ENCODE results near the gene ALPK3. TPM values are rescaled to one million over a fixed set of nuclear protein-coding genes. Genes with fewer than 3 reads are reported as not detected.

ALPK3 gene
- total and polyA plus RNA-seq, 2 experiments from 2014 or later, result 3.7 to 29.7 TPM

DNA sequence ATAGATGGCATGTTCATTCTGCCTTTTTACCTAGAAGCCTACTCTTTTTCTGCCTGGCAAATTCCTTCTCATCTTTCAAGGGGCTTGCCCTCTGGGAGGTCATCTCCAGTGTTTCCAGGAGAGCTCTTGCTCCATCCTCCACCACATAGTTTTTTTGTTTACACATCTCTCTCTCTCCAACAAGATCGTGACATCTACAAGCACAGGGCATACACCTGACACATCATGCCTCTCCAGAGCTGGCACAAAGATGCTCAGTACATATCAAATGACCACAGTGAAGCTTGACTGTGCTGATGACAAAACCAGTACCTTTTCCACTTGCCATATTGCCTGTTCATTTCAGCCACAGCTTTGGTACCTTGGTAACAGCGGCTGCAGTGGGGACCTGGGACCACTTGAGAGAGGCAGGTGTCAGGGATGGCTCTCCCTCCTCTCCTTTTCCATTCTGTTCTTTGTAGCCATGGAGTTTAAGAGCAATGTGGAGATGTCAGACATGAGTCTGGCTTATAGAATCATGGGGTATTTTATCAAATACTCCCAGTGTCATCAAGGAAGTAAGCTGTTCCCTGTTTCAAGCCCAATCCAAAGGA, 15.4 kb downstream of the ALPK3 start (continued):
- TF ChIP-seq REST (IDR thresholded peaks at IDR 0.05; ENCODE audit: unreplicated experiment), result no peak
- no peak for TF ChIP-seq EZH2 (IDR thresholded peaks at IDR 0.05; ENCODE audit: low read depth, unreplicated experiment)
- no peak for TF ChIP-seq JUNB (IDR thresholded peaks at IDR 0.05; ENCODE audit: unreplicated experiment)
- TF ChIP-seq POLR2AphosphoS5 (IDR thresholded peaks at IDR 0.05; ENCODE audit: low read depth), result no peak
- no peak for TF ChIP-seq CTCF (conservative IDR thresholded peaks at IDR 0.05; ENCODE audit: low read depth in 2 of 2)

DNA sequence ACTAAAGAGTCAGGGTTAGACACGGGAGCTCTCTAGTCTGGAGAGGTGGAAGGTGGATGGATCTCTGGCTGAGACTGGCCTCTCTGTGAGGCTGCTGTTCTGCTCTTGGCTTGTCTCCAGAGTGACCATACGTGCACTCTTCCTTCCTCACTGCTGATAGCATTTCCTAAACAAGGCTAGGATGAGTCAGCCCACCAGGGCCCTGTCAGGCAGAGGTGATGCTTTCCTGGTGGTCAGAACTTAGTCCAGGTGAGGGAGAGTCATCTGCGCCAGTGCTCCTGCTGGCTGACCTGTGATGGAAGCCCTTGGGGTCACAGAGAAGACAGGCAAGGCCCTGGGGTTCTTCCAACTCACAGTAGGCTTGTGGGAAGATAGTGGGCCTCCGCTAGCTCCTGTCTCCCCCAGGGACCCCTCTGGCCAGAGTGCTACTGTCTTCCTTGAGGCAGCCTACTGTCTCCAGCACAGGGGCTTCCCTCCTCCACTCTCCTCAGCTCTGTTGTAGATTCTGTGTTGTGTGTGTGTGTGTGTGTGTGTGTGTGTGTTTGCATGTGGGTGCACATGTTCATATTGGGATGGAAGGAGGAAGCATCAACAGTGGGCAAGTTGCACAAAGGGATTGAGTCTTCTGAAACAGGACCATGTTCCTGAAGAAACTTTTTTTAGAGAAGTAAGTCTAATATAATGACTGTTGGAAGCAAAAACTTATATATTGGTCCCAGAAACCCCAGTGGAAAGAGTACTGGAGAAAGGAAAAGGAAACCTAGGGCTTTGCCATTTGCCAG, 16.5 kb downstream of the ALPK3 start:
- Histone ChIP-seq H3K79me2 (replicated peaks; ENCODE audit: insufficient read depth) (no peaks in the 10 kb centered on the region), H3K9me2 (ENCODE audit: insufficient read depth) (no peaks in the 10 kb centered on the region), H3K4me3 (no peak overlapping the region), H3K27ac (ENCODE audit: low read depth) (no peak overlapping the region), H2AFZ (no peak overlapping the region), H3F3A (replicated peaks; ENCODE audit: low read depth) (no peaks in the 10 kb centered on the region), H3K4me1 (ENCODE audit: insufficient read depth) (no peaks in the 10 kb centered on the region), H3K4me2 (no peak overlapping the region), H4K20me1 (replicated peaks; ENCODE audit: insufficient read depth) (no peaks in the 10 kb centered on the region), H3K36me3 (ENCODE audit: insufficient read depth) (0 out of 2 replicates have a peak, but pooled peaks cover 6% of the 10 kb centered on the region), H3K27me3 (ENCODE audit: insufficient read depth) (no peaks in the 10 kb centered on the region)
- no peaks in the 10 kb centered on the region; the same call in 2 of the 3 replicates for H3K36me3 Mint-ChIP-seq (ENCODE audit: low read depth)
- H3K27ac Mint-ChIP-seq, result no peak overlapping the region
- peaks cover 2% of the 10 kb centered on the region for H3K27me3 Mint-ChIP-seq (ENCODE audit: insufficient read depth, low read depth, poor library complexity)
- ATAC-seq (no peak), DNase-seq (ENCODE audit: low spot score) (no peak)
- no peak overlapping the region for H3K4me3 Mint-ChIP-seq
- peaks cover 4% of the 10 kb centered on the region for H3K4me1 Mint-ChIP-seq
- H3K9me3 Mint-ChIP-seq, result no peaks in the 10 kb centered on the region
- TF ChIP-seq NANOG (IDR thresholded peaks at IDR 0.05; ENCODE audit: borderline replicate concordance), result no peak
- no peak for TF ChIP-seq JUNB (IDR thresholded peaks at IDR 0.05; ENCODE audit: unreplicated experiment)
- no peak for TF ChIP-seq ZNF462 (CRISPR knock-in tag; IDR thresholded peaks at IDR 0.05)
- no peak for TF ChIP-seq CREB1 (CRISPR knock-in tag; IDR thresholded peaks at IDR 0.05; ENCODE audit: low read depth)
- no peak for TF ChIP-seq ZNF331 (CRISPR knock-in tag; IDR thresholded peaks at IDR 0.05; ENCODE audit: low read depth)
- no peak for TF ChIP-seq EZH2 (IDR thresholded peaks at IDR 0.05; ENCODE audit: low read depth, unreplicated experiment)
- TF ChIP-seq POLR2AphosphoS5 (IDR thresholded peaks at IDR 0.05; ENCODE audit: low read depth), result no peak

All from GM23338 (cell line).